ENCODE data around the gene NEXMIF. TPM values are rescaled to one million over a fixed set of nuclear protein-coding genes. Genes with fewer than 3 reads are reported as not detected.
"Not testable (repeated sequence)": the region's sequence is repeated elsewhere in the genome, so short reads cannot be mapped to it uniquely, and the experiment has no call there.

Gene NEXMIF
- 0.53 and 1.4 TPM in 2 replicates for total RNA-seq

DNA sequence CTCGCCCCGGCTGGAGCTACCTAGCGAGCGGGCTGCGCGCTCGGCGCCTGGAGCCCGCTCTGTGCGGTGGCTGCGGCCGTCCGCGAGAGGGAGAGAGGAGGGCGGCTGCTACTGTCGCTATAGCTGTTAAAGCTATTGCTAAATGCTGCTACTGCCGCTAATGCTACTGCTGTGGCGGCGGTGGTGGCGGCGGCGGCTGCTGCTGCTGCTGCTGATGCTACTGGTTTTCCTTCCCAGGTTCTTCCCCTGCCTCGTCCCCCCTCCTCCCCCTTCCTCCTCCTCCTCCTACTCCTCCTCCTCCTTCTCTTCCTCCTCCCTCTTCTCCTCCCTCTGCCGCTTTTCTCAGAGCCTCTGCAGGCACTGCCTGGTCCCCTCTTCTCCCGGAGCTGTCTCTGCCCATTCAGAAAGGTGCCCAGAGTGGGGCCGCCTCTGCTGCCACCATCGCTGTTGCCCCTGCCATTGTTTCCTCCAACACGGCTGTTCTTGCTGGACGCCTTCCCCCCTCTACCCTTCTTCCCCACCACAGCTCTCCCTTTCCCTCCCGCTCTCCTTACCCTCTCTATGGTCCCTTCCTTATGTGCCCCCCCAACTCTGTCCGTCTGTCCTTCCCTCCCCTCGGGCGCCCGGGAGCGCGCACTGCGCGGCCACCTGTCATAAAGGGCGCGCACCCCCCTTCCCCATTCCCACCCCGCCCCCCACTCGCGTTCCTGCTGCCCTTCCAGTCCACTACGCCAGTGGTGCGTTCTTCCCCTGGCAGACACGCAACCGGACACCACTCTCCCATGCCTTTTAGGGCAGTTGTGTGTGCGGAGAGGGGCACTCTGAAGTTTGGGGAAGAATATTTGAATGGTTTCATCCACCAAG lies at the start of gene NEXMIF:
NEXMIF (minus strand) TSS at position 228 of the 864 bp plus-strand sequence.
- DNase-seq (no peak), ATAC-seq (ENCODE audit: low read depth) (peak; percentile 67)
- peak within 1 kb of the TSS; percentile 87 for H3K4me3 Mint-ChIP-seq
- H3K27me3 Mint-ChIP-seq, result peaks cover 6% of the 10 kb centered on the region
- intact Hi-C loops (cut with micrococcal nuclease), result loop anchor here (5.0 to 10.0 kb wide), 2 partner anchors 229 to 347 kb away; partner anchors contain the start of genes ABCB7 and UPRT
- H3K36me3 Mint-ChIP-seq (ENCODE audit: low read depth), result no peaks in the 10 kb centered on the region
- H3K27ac Mint-ChIP-seq, result peak within 1 kb of the TSS; percentile 80
- ChIA-PET CTCF (no interaction called here), POLR2A (interaction anchor here (0.9 kb wide), 1 partner anchor 310 kb away, joined by 9 read pairs; the partner anchor contains the start of gene RLIM)
- peaks cover 25% of the 10 kb centered on the region for H3K4me1 Mint-ChIP-seq
- TF ChIP-seq, protein P1, sequence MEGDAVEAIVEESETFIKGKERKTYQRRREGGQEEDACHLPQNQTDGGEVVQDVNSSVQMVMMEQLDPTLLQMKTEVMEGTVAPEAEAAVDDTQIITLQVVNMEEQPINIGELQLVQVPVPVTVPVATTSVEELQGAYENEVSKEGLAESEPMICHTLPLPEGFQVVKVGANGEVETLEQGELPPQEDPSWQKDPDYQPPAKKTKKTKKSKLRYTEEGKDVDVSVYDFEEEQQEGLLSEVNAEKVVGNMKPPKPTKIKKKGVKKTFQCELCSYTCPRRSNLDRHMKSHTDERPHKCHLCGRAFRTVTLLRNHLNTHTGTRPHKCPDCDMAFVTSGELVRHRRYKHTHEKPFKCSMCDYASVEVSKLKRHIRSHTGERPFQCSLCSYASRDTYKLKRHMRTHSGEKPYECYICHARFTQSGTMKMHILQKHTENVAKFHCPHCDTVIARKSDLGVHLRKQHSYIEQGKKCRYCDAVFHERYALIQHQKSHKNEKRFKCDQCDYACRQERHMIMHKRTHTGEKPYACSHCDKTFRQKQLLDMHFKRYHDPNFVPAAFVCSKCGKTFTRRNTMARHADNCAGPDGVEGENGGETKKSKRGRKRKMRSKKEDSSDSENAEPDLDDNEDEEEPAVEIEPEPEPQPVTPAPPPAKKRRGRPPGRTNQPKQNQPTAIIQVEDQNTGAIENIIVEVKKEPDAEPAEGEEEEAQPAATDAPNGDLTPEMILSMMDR (IDR thresholded peaks at IDR 0.05), result no peak
- H3K9me3 Mint-ChIP-seq, result no peaks in the 10 kb centered on the region

DNA sequence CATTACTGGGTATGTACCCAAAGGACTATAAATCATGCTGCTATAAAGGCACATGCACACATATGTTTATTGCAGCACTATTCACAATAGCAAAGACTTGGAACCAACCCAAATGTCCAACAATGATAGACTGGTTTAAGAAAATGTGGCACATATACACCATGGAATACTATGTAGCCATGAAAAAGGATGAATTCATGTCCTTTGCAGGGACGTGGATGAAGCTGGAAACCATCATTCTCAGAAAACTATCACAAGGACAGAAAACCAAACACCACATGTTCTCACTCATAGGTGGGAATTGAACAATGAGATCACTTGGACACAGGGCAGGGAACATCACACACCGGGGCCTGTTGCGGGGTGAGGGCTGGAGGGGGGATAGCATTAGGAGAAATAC lies 36.7 kb upstream of the NEXMIF start:
- H3K27me3 Mint-ChIP-seq; DNase-seq; POLR2A ChIA-PET; CTCF ChIA-PET; H3K27ac Mint-ChIP-seq; intact Hi-C loops (cut with micrococcal nuclease); H3K36me3 Mint-ChIP-seq (ENCODE audit: low read depth); ATAC-seq (ENCODE audit: low read depth); H3K4me3 Mint-ChIP-seq; H3K4me1 Mint-ChIP-seq; H3K9me3 Mint-ChIP-seq: not testable (repeated sequence)

DNA sequence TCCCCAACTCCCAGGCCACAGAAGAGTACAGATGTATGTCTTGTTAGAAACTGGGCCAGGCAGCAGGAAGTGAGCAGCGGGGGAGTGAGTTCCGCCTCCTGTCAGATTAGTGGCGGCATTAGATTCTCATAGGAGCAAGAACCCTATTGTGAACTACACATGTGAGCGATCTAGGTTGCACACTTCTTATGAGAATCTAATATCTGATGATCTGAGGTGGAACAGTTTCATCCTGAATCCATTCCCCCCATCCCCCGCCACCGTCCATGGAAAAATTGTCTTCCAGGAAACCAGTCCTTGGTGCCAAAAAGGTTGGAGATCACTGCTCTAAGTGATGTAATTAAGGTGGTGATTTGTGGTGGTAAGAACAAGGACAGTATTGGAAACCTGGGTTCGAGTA lies 24.5 kb upstream of the NEXMIF start:
- ChIA-PET CTCF (no interaction called here), POLR2A (no interaction called here)
- no peaks in the 10 kb centered on the region for H3K27me3 Mint-ChIP-seq
- no peak overlapping the region for H3K27ac Mint-ChIP-seq
- no peaks in the 10 kb centered on the region for H3K4me1 Mint-ChIP-seq
- H3K36me3 Mint-ChIP-seq (ENCODE audit: low read depth), result no peaks in the 10 kb centered on the region
- intact Hi-C loops (cut with micrococcal nuclease), result no loop called here
- ATAC-seq (ENCODE audit: low read depth) (no peak), DNase-seq (no peak)
- H3K4me3 Mint-ChIP-seq, result no peak overlapping the region
- TF ChIP-seq, protein P1 (IDR thresholded peaks at IDR 0.05), result no peak
- peaks cover 4% of the 10 kb centered on the region for H3K9me3 Mint-ChIP-seq

DNA sequence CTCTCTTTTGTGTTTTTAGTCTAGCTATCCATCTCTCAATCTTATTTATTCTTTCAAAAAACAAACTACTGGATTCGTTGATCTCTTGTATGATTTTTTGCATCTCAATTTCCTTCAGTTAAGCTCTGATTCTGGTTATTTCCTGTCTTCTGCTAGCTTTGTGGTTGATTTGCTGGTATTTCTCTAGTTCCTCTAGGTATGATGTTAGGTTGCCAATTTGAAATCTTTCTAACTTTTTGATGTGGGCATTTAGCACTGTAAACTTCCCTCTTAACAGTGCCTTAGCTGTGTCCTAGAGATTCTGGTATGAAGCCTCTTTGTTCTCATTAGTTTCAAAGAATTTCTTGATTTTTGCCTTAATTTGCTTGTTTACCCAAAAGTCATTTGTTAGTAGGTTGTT lies 15.2 kb upstream of the NEXMIF start:
- POLR2A ChIA-PET, result no interaction called here
- no peak overlapping the region for H3K27ac Mint-ChIP-seq
- TF ChIP-seq, protein P1 (IDR thresholded peaks at IDR 0.05), result no peak
- CTCF ChIA-PET, result no interaction called here
- no peak overlapping the region for H3K4me3 Mint-ChIP-seq
- no peaks in the 10 kb centered on the region for H3K36me3 Mint-ChIP-seq (ENCODE audit: low read depth)
- no peaks in the 10 kb centered on the region for H3K27me3 Mint-ChIP-seq
- H3K4me1 Mint-ChIP-seq, result no peaks in the 10 kb centered on the region
- intact Hi-C loops (cut with micrococcal nuclease), result no loop called here
- DNase-seq, result no peak
- peaks cover 2% of the 10 kb centered on the region for H3K9me3 Mint-ChIP-seq
- no peak for ATAC-seq (ENCODE audit: low read depth)

DNA sequence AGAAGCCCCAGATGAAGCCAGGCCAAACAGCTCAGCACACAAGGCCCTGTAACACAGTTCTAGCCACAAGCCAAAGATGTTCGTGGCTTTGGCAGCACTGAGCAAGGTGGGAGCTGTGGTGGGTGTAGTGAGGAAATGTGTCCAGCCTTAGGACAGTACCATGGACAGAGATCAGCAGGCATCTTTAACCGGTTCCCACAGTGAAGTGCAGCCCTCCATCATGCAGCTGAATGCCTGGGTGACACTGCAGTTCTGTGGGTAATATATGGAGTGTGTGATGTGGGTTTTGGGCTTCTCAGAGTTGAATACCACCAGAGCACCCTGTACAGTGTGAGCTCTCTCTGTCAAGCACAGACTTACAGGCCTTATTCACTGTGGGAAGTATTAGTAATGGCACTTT lies 6.0 kb upstream of the NEXMIF start:
- H3K27me3 Mint-ChIP-seq, result peaks cover 1% of the 10 kb centered on the region
- no peaks in the 10 kb centered on the region for H3K4me1 Mint-ChIP-seq
- H3K36me3 Mint-ChIP-seq (ENCODE audit: low read depth), result no peaks in the 10 kb centered on the region
- H3K27ac Mint-ChIP-seq, result no peak overlapping the region
- ChIA-PET CTCF (no interaction called here), POLR2A (no interaction called here)
- ATAC-seq (ENCODE audit: low read depth) (no peak), DNase-seq (no peak)
- no peaks in the 10 kb centered on the region for H3K9me3 Mint-ChIP-seq
- TF ChIP-seq, protein P1 (IDR thresholded peaks at IDR 0.05), result no peak
- intact Hi-C loops (cut with micrococcal nuclease), result no loop called here
- no peak overlapping the region for H3K4me3 Mint-ChIP-seq
